ENCODE results near the gene NKAIN2.

NKAIN2 gene

GRCh38 chr6:123841067-123841896 lies 37.6 kb downstream of the NKAIN2 start (continued):
- TF ChIP-seq KLF10 (tag by site-specific recombination; IDR thresholded peaks at IDR 0.05) = peak; percentile 90
- peak; percentile 42; the same call in 1 of the 2 replicates for TF ChIP-seq MYNN (tag by site-specific recombination; IDR thresholded peaks at IDR 0.05; ENCODE audit: borderline replicate concordance)
- TF ChIP-seq WT1 (tag by site-specific recombination; IDR thresholded peaks at IDR 0.05) = peak; percentile 99
- TF ChIP-seq GLIS1 (tag by site-specific recombination; IDR thresholded peaks at IDR 0.05) = no peak
- TF ChIP-seq ZBTB1 (tag by site-specific recombination; IDR thresholded peaks at IDR 0.05) = no peak
- peak; percentile 50; the same call in 1 of the 2 replicates for TF ChIP-seq ZIC2 (tag by site-specific recombination; IDR thresholded peaks at IDR 0.05)
- peak; percentile 9; the same call in 1 of the 2 replicates for TF ChIP-seq ZNF19 (tag by site-specific recombination; IDR thresholded peaks at IDR 0.05; ENCODE audit: low read depth)
- TF ChIP-seq ZNF529 (tag by site-specific recombination; IDR thresholded peaks at IDR 0.05; ENCODE audit: insufficient replicate concordance) = no peak
- TF ChIP-seq IKZF3 (tag by site-specific recombination; IDR thresholded peaks at IDR 0.05) = peak; percentile 97
- TF ChIP-seq ZNF571 (tag by site-specific recombination; IDR thresholded peaks at IDR 0.05) = no peak
- peak; percentile 94 for TF ChIP-seq ZNF488 (tag by site-specific recombination; IDR thresholded peaks at IDR 0.05)
- TF ChIP-seq, protein P1, sequence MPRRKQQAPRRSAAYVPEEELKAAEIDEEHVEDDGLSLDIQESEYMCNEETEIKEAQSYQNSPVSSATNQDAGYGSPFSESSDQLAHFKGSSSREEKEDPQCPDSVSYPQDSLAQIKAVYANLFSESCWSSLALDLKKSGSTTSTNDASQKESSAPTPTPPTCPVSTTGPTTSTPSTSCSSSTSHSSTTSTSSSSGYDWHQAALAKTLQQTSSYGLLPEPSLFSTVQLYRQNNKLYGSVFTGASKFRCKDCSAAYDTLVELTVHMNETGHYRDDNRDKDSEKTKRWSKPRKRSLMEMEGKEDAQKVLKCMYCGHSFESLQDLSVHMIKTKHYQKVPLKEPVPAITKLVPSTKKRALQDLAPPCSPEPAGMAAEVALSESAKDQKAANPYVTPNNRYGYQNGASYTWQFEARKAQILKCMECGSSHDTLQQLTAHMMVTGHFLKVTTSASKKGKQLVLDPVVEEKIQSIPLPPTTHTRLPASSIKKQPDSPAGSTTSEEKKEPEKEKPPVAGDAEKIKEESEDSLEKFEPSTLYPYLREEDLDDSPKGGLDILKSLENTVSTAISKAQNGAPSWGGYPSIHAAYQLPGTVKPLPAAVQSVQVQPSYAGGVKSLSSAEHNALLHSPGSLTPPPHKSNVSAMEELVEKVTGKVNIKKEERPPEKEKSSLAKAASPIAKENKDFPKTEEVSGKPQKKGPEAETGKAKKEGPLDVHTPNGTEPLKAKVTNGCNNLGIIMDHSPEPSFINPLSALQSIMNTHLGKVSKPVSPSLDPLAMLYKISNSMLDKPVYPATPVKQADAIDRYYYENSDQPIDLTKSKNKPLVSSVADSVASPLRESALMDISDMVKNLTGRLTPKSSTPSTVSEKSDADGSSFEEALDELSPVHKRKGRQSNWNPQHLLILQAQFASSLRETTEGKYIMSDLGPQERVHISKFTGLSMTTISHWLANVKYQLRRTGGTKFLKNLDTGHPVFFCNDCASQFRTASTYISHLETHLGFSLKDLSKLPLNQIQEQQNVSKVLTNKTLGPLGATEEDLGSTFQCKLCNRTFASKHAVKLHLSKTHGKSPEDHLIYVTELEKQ (tag by site-specific recombination; IDR thresholded peaks at IDR 0.05; ENCODE audit: borderline replicate concordance) = no peak
- peak; percentile 80 for TF ChIP-seq ATF2 (tag by site-specific recombination; IDR thresholded peaks at IDR 0.05; ENCODE audit: low read depth)
- TF ChIP-seq, protein P2, sequence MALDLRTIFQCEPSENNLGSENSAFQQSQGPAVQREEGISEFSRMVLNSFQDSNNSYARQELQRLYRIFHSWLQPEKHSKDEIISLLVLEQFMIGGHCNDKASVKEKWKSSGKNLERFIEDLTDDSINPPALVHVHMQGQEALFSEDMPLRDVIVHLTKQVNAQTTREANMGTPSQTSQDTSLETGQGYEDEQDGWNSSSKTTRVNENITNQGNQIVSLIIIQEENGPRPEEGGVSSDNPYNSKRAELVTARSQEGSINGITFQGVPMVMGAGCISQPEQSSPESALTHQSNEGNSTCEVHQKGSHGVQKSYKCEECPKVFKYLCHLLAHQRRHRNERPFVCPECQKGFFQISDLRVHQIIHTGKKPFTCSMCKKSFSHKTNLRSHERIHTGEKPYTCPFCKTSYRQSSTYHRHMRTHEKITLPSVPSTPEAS (tag by site-specific recombination; IDR thresholded peaks at IDR 0.05) = peak; percentile 46; the same call in 1 of the 2 replicates
- TF ChIP-seq FEZF1 (tag by site-specific recombination; IDR thresholded peaks at IDR 0.05) = peak; percentile 99
- peak; percentile 57; the same call in 1 of the 2 replicates for TF ChIP-seq ZNF660 (tag by site-specific recombination; IDR thresholded peaks at IDR 0.05)
- no peak for TF ChIP-seq ZNF132 (tag by site-specific recombination; IDR thresholded peaks at IDR 0.05; ENCODE audit: borderline replicate concordance)
- TF ChIP-seq ZNF654 (tag by site-specific recombination; IDR thresholded peaks at IDR 0.05; ENCODE audit: low read depth) = peak; percentile 6; the same call in 1 of the 2 replicates
- TF ChIP-seq GLIS2 (tag by site-specific recombination; IDR thresholded peaks at IDR 0.05) = no peak; the same call in 1 of the 2 replicates
- TF ChIP-seq ZNF544 (tag by site-specific recombination; IDR thresholded peaks at IDR 0.05) = no peak
- TF ChIP-seq, protein P3, sequence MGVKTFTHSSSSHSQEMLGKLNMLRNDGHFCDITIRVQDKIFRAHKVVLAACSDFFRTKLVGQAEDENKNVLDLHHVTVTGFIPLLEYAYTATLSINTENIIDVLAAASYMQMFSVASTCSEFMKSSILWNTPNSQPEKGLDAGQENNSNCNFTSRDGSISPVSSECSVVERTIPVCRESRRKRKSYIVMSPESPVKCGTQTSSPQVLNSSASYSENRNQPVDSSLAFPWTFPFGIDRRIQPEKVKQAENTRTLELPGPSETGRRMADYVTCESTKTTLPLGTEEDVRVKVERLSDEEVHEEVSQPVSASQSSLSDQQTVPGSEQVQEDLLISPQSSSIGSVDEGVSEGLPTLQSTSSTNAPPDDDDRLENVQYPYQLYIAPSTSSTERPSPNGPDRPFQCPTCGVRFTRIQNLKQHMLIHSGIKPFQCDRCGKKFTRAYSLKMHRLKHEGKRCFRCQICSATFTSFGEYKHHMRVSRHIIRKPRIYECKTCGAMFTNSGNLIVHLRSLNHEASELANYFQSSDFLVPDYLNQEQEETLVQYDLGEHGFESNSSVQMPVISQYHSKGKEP (tag by site-specific recombination; IDR thresholded peaks at IDR 0.05) = peak; percentile 92
- peak; percentile 96 for TF ChIP-seq ZNF18 (tag by site-specific recombination; IDR thresholded peaks at IDR 0.05)
- no peak for TF ChIP-seq ZNF768 (tag by site-specific recombination; IDR thresholded peaks at IDR 0.05)
- TF ChIP-seq ZNF24 (tag by site-specific recombination; IDR thresholded peaks at IDR 0.05) = peak; percentile 86
- TF ChIP-seq ZNF175 (tag by site-specific recombination; IDR thresholded peaks at IDR 0.05) = no peak
- TF ChIP-seq RBAK (tag by site-specific recombination; IDR thresholded peaks at IDR 0.05) = no peak
- TF ChIP-seq ZNF624 (tag by site-specific recombination; IDR thresholded peaks at IDR 0.05) = no peak
- TF ChIP-seq ZEB2 (tag by site-specific recombination; IDR thresholded peaks at IDR 0.05) = peak; percentile 84
- no peak for TF ChIP-seq ZNF747 (tag by site-specific recombination; IDR thresholded peaks at IDR 0.05)
